Smooth muscle cell (in vitro differentiated cells): ENCODE measurements around the gene AKAP14. TPM values are rescaled to one million over a fixed set of nuclear protein-coding genes. Genes with fewer than 3 reads are reported as not detected.
"Not testable (repeated sequence)": the region's sequence is repeated elsewhere in the genome, so short reads cannot be mapped to it uniquely, and the experiment has no call there.

ENCODE experiments used
- DNase-seq: peaks from one replicate; lab custom pipeline; 2025; ENCODE audit not compliant: unreplicated experiment; lab: John Stamatoyannopoulos, UW
- H2AFZ ChIP-seq: fragments of 200-600 bp; sonication (generic); 2 replicates; pipeline ENCODE4 v1.6.0; 2016; ENCODE audit warnings: antibody characterized with exemption, low read depth, mild to moderate bottlenecking
- H3F3A ChIP-seq: fragments of 200-600 bp; sonication (generic); 2 replicates; pipeline ENCODE4 v1.6.0; 2017; ENCODE audit warnings: antibody characterized with exemption, low read depth
- H3K27ac ChIP-seq: fragments of 200-600 bp; sonication (generic); 2 replicates; pipeline ENCODE4 v1.5.1; 2016; ENCODE audit warnings: low read depth, mild to moderate bottlenecking
- H3K27me3 ChIP-seq: fragments of 200-600 bp; sonication (generic); 2 replicates; pipeline ENCODE4 v1.6.1; 2016; ENCODE audit warnings: low read depth, mild to moderate bottlenecking
- H3K36me3 ChIP-seq: fragments of 200-600 bp; sonication (generic); 2 replicates; pipeline ENCODE4 v1.5.1; 2016; ENCODE audit warnings: low read depth
- H3K4me1 ChIP-seq: fragments of 200-600 bp; sonication (generic); 2 replicates; pipeline ENCODE4 v1.5.1; 2016; ENCODE audit warnings: low read depth
- H3K4me2 ChIP-seq: fragments of 200-600 bp; sonication (generic); 2 replicates; pipeline ENCODE4 v1.6.0; 2016; ENCODE audit warnings: mild to moderate bottlenecking
- H3K4me3 ChIP-seq: fragments of 200-600 bp; sonication (generic); 2 replicates; pipeline ENCODE4 v1.5.1; 2016; ENCODE audit warnings: mild to moderate bottlenecking
- H3K79me2 ChIP-seq: fragments of 200-600 bp; sonication (generic); 2 replicates; pipeline ENCODE4 v1.6.0; 2016; ENCODE audit warnings: low read depth, mild to moderate bottlenecking
- H3K9ac ChIP-seq: fragments of 200-600 bp; sonication (generic); 2 replicates; pipeline ENCODE4 v1.6.0; 2016; ENCODE audit warnings: low read depth
- H3K9me3 ChIP-seq: fragments of 200-600 bp; sonication (generic); replicated peaks from 2 replicates; pipeline ENCODE4 v1.5.1; 2016; ENCODE audit warnings: low read depth
- H4K20me1 ChIP-seq: fragments of 200-600 bp; sonication (generic); 2 replicates; pipeline ENCODE4 v1.6.0; 2016; ENCODE audit warnings: low read depth
- WGBS: methylation state at CpG from one replicate; pipeline ENCODE4 v1.1.7; 2016; ENCODE audit warnings: low lambda C conversion rate; 5-methylcytosine and 5-hydroxymethylcytosine counted together
- polyA plus RNA-seq: library from polyadenylated mRNA; unstranded; fragments of >200 nt; fragmentation: Nextera tagmentation; extraction: Ambion mirVana; gene quantifications from 2 replicates; pipeline ENCODE4 v1.2.1, GENCODE V29; 2016
- total RNA-seq: library from RNA; depleted of rRNA; stranded (reverse); fragments of >200 nt; gene quantifications from 2 replicates; pipeline ENCODE4 v1.2.3, GENCODE V29; 2014
- TF ChIP-seq, protein P1 (sequence below): fragments of 200-600 bp; sonication (generic); IDR thresholded peaks from 2 replicates; pipeline ENCODE4 v1.5.1; 2017; ENCODE audit warnings: borderline replicate concordance, mild to moderate bottlenecking, antibody characterized with exemption; ENCODE audit not compliant: insufficient read depth, poor library complexity, severe bottlenecking

The AKAP14 gene
- total and polyA plus RNA-seq, 2 experiments from 2014 or later, result 0.40 TPM; not detected in 1

DNA sequence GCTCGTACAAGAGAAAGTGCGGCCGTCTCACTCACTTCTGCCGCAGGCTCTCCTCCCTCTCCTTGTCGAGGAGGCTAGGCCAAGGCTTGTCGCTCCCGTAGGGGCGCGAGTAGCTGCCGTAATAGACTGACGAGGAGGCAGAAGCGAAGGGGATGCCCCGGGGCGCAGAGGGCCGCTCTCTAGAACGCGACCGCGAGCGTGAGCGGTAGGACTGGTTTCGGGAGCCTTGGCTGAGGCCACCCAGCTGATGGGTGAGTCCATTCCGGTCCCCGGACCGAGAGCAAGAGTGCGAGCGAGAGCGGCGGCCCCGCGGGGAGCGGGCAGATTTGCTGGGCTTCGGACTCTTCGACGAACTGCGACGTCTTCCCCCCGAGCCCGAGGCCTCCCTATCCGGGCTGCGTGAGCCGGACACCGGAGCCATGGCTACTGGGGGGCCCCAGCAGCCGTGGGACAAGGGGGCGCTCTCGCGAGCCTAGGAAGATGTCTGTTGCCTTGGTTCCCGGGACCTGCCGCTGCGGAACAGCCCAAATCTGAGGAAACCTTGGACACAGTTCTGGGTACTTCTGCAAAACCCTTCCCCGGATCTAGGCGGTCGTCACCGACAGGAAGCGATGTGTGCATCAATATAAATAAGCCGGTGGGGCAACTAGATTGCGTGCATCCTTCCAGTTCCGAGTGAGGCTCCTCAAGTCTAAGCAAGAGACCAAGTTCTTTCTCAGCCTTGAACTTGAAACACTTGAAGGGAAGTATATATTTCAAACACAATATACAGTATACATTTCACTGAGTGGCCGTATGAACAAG lies 47.7 kb downstream of the AKAP14 start, which contains the start of gene NKAP:
NKAP (minus strand) TSS at position 567 of the 804 bp plus-strand sequence; CDS start at position 421, 146 bp downstream.
- H3F3A ChIP-seq, result no peaks in the 10 kb centered on the region
- H3K4me1 ChIP-seq, result no peaks in the 10 kb centered on the region
- H2AFZ ChIP-seq, result peak within 1 kb of the TSS; percentile 99
- peak within 1 kb of the TSS; percentile 85 for H3K4me2 ChIP-seq
- TF ChIP-seq, protein P1, sequence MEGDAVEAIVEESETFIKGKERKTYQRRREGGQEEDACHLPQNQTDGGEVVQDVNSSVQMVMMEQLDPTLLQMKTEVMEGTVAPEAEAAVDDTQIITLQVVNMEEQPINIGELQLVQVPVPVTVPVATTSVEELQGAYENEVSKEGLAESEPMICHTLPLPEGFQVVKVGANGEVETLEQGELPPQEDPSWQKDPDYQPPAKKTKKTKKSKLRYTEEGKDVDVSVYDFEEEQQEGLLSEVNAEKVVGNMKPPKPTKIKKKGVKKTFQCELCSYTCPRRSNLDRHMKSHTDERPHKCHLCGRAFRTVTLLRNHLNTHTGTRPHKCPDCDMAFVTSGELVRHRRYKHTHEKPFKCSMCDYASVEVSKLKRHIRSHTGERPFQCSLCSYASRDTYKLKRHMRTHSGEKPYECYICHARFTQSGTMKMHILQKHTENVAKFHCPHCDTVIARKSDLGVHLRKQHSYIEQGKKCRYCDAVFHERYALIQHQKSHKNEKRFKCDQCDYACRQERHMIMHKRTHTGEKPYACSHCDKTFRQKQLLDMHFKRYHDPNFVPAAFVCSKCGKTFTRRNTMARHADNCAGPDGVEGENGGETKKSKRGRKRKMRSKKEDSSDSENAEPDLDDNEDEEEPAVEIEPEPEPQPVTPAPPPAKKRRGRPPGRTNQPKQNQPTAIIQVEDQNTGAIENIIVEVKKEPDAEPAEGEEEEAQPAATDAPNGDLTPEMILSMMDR, result no peak
- H4K20me1 ChIP-seq, result no peaks in the 10 kb centered on the region
- peak within 1 kb of the TSS; percentile 69 for H3K4me3 ChIP-seq
- H3K36me3 ChIP-seq, result no peaks in the 10 kb centered on the region
- H3K9ac ChIP-seq, result peak within 1 kb of the TSS; percentile 91
- H3K27me3 ChIP-seq, result no peaks in the 10 kb centered on the region
- peak within 1 kb of the TSS; percentile 95 for H3K27ac ChIP-seq
- DNase-seq, result peak; percentile 24
- H3K79me2 ChIP-seq, result peaks cover 12% of the 10 kb centered on the region
- WGBS, result 61% methylated on average over 59 of the region's 59 CpGs
- H3K9me3 ChIP-seq, result no peaks in the 10 kb centered on the region

DNA sequence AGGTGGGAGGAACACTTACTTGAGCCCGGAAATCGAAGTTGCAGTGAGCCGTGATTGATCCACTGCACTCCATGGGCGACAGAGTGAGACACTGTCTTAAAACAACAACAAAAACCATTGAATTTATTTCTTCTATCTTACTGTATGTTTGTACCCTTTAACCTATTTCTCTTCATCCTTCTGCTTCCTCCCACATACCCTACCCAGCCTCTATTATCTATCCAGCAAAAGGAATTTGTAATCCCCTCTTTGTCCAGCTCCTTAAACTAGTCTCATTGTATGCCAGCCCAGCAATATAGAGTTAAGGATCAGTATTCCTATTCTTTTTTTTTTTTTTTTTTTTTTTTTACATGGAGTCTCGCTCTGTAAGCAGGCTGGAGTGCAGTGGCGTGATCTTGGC lies 49.8 kb downstream of the AKAP14 start:
- 69% methylated on average over 6 of the region's 6 CpGs for WGBS
- H3K9me3 ChIP-seq, result no peaks in the 10 kb centered on the region
- H3K4me1 ChIP-seq, result no peaks in the 10 kb centered on the region
- DNase-seq, result no peak
- no peaks in the 10 kb centered on the region for H4K20me1 ChIP-seq
- no peak overlapping the region for H3K9ac ChIP-seq
- no peak overlapping the region for H3K4me2 ChIP-seq
- TF ChIP-seq, protein P1, result no peak
- H3K4me3 ChIP-seq, result no peak overlapping the region
- H3K27me3 ChIP-seq, result no peaks in the 10 kb centered on the region
- peaks cover 12% of the 10 kb centered on the region for H3K79me2 ChIP-seq
- H3F3A ChIP-seq, result no peaks in the 10 kb centered on the region
- no peaks in the 10 kb centered on the region for H3K36me3 ChIP-seq
- no peak overlapping the region for H2AFZ ChIP-seq
- no peak overlapping the region for H3K27ac ChIP-seq

DNA sequence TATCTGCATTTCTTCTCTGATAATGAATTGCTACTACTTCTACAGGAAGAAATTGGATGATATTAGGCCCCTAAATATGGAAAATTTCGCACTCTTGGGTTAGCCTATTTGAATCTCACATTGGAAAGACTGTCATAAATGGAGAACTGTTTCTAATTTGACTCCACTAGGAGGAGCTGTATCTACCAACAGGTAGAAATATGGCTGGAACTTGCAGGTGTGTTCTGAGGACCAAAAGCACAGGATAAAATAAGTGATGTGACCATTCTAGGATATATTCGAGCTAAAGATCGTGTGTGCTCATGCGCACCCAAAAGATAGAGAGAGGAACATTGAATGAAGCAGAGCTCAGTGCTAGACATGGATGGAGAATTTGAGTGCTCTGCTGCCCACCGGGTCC lies 52.7 kb downstream of the AKAP14 start:
- Histone ChIP-seq H3K27me3 (no peaks in the 10 kb centered on the region), H3K27ac (no peak overlapping the region), H3K4me2 (no peak overlapping the region), H3K79me2 (no peaks in the 10 kb centered on the region), H3F3A (no peaks in the 10 kb centered on the region), H3K36me3 (no peaks in the 10 kb centered on the region), H3K9me3 (no peaks in the 10 kb centered on the region), H4K20me1 (no peaks in the 10 kb centered on the region), H3K9ac (no peak overlapping the region), H3K4me3 (no peak overlapping the region), H3K4me1 (no peaks in the 10 kb centered on the region), H2AFZ (no peak overlapping the region)
- TF ChIP-seq, protein P1, result no peak
- WGBS, result 71% methylated on average over 5 of the region's 5 CpGs
- no peak for DNase-seq

DNA sequence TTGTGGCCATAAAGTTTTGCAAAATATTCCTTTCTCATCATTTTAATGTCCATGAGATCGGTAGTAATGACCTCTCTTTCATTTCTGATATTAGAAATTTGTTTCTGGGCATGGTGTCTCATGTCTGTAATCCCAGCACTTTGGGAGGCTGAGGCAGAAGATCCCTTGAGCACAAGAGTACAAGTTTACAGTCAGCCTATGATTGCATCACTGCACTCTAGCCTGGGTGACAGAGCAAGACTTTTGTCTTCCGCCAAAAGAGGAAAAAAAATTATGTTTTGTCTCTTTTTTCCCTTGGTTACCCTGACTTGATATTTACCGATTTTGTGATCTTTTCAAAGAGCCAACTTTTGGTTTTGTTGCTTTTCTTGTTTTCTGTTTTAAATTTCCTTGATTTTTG lies 58.7 kb downstream of the AKAP14 start:
- Histone ChIP-seq H3K9ac (no peak overlapping the region), H3K79me2 (no peaks in the 10 kb centered on the region), H3K36me3 (no peaks in the 10 kb centered on the region), H3F3A (no peaks in the 10 kb centered on the region), H3K27me3 (no peaks in the 10 kb centered on the region), H2AFZ (no peak overlapping the region), H3K4me3 (no peak overlapping the region), H3K27ac (no peak overlapping the region), H3K4me1 (no peaks in the 10 kb centered on the region), H3K4me2 (no peak overlapping the region), H3K9me3 (no peaks in the 10 kb centered on the region), H4K20me1 (no peaks in the 10 kb centered on the region)
- DNase-seq, result no peak
- TF ChIP-seq, protein P1, result no peak
- 75% methylated on average over 3 of the region's 3 CpGs for WGBS

DNA sequence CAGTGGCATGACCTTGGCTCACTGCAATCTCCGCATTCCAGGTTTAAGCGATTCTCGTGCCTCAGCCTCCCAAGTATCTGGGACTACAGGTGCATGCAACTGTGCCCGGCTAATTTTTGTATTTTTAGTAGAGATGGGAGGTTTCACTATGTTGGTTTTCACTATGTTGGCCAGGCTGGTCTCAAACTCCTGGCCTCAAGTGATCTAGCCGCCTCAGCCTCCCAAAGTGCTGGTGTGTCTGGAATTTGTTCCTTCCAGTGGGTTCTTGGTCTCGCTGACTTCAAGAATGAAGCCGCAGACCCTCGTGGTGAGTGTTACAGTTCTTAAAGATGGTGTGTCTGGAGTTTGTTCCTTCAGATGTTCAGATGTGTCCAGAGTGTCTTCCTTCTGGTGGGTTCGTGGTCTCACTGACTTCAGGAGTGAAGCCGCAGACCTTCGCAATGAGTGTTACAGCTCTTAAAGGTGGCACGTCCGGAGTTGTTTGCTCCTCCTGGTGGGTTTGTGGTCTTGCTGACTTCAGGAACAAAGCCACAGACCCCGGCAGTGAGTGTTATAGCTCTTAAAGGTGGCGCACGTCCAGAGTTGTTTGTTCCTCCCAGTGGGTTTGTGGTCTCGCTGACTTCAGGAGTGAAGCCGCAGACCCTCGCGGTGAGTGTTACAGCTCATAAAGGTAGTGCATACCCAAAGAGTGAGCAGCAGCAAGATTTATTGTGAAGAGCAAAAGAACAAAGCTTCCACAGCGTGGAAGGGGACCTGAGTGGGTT lies 60.3 kb downstream of the AKAP14 start:
- not testable (repeated sequence) for H4K20me1 ChIP-seq, H3K4me3 ChIP-seq, H3K36me3 ChIP-seq, H3K27ac ChIP-seq, H3K4me1 ChIP-seq, H3K9ac ChIP-seq, H3F3A ChIP-seq, H3K79me2 ChIP-seq, DNase-seq, H3K4me2 ChIP-seq, H3K27me3 ChIP-seq, H2AFZ ChIP-seq, H3K9me3 ChIP-seq
- 86% methylated on average over 21 of the region's 21 CpGs for WGBS
